ENCODE results near the gene ANKS1B.

DNA sequence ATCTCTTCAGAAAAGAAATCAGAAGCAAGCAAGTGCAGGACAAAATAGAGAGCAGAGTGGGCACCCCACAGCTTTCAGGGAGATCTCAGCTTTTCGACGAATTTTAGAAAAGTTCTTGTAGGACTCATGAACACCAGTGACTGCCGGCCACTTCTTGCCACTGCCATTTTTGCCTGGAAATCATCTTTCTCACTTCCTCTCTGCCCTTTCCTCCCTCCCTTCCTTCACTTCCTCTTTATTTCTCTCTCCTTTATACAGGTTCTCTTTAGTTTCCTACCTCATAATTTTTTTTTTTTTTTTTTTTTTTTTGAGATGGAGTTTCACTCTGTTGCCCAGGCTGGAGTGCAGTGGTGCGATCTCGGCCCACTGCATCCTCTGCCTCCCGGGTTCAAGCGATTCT lies 1154.1 kb downstream of the ANKS1B start:
- TF ChIP-seq, protein P1, sequence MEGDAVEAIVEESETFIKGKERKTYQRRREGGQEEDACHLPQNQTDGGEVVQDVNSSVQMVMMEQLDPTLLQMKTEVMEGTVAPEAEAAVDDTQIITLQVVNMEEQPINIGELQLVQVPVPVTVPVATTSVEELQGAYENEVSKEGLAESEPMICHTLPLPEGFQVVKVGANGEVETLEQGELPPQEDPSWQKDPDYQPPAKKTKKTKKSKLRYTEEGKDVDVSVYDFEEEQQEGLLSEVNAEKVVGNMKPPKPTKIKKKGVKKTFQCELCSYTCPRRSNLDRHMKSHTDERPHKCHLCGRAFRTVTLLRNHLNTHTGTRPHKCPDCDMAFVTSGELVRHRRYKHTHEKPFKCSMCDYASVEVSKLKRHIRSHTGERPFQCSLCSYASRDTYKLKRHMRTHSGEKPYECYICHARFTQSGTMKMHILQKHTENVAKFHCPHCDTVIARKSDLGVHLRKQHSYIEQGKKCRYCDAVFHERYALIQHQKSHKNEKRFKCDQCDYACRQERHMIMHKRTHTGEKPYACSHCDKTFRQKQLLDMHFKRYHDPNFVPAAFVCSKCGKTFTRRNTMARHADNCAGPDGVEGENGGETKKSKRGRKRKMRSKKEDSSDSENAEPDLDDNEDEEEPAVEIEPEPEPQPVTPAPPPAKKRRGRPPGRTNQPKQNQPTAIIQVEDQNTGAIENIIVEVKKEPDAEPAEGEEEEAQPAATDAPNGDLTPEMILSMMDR (IDR thresholded peaks at IDR 0.05), result no peak
- TF ChIP-seq ETV6 (CRISPR knock-in tag; IDR thresholded peaks at IDR 0.05), result no peak
